GOT3 (cell line): Measurements from ENCODE around the gene RAB11A.

ENCODE experiments used
- DNase-seq: peaks from one replicate; lab custom pipeline; 2025; ENCODE audit warnings: mixed read lengths; lab: John Stamatoyannopoulos, UW

The RAB11A gene

GRCh38 chr15:65885668-65886218 is 16.5 kb downstream of the RAB11A start:
- no peak for DNase-seq

GRCh38 chr15:65887565-65887964 is 18.3 kb downstream of the RAB11A start:
- DNase-seq: no peak

GRCh38 chr15:65888981-65889380 is 19.7 kb downstream of the RAB11A start:
- DNase-seq: no peak

- DNase-seq: no peak
Observed at GRCh38 chr15:65893060-65893459, 23.8 kb downstream of the RAB11A start.

- no peak for DNase-seq
Observed at GRCh38 chr15:65896236-65896635, 26.9 kb downstream of the RAB11A start.

GRCh38 chr15:65900488-65900887 is 31.2 kb downstream of the RAB11A start:
- no peak for DNase-seq

GRCh38 chr15:65901336-65901735 is 32.0 kb downstream of the RAB11A start:
- no peak for DNase-seq

GRCh38 chr15:65901836-65902235 is 32.5 kb downstream of the RAB11A start:
- no peak for DNase-seq

- no peak for DNase-seq
Observed at GRCh38 chr15:65902373-65902772, 33.1 kb downstream of the RAB11A start.

GRCh38 chr15:65903296-65904073 is 34.2 kb downstream of the RAB11A start:
- DNase-seq: no peak

GRCh38 chr15:65904301-65904700 is 35.0 kb downstream of the RAB11A start:
- no peak for DNase-seq

- no peak for DNase-seq
Observed at GRCh38 chr15:65906396-65906795, 37.1 kb downstream of the RAB11A start.

GRCh38 chr15:65907661-65908060 is 38.4 kb downstream of the RAB11A start:
- DNase-seq: no peak

GRCh38 chr15:65908876-65909275 is 39.6 kb downstream of the RAB11A start:
- no peak for DNase-seq

GRCh38 chr15:65909831-65910230 is 40.5 kb downstream of the RAB11A start:
- no peak for DNase-seq

- DNase-seq: no peak
Observed at GRCh38 chr15:65910341-65910740, 41.0 kb downstream of the RAB11A start.

- DNase-seq: no peak
Observed at GRCh38 chr15:65912235-65912634, 42.9 kb downstream of the RAB11A start.

GRCh38 chr15:65913631-65914199 is 44.4 kb downstream of the RAB11A start:
- DNase-seq: no peak

GRCh38 chr15:65914386-65914785 is 45.1 kb downstream of the RAB11A start:
- DNase-seq: no peak

- no peak for DNase-seq
Observed at GRCh38 chr15:65914981-65915925, 46.0 kb downstream of the RAB11A start.

- DNase-seq: no peak
Observed at GRCh38 chr15:65916041-65916663, 46.9 kb downstream of the RAB11A start.
